Activated T-helper 1 cell treated with anti-CD3 and anti-CD28 coated beads, Interleukin-2, amount 50 U/mL, for 16 hours (primary cell): ENCODE results near the gene GLO1.
"Not testable (repeated sequence)": the region's sequence is repeated elsewhere in the genome, so short reads cannot be mapped to it uniquely, and the experiment has no call there.

Experiments
- DNase-seq, 2 donors: peaks; one replicate each; pipeline ENCODE4 v3.0.0-alpha.2; 2020; ENCODE audit warnings: low read depth in 1 of 2, low spot score in 1 of 2

GLO1 gene

GRCh38 chr6:38705924-38706323, 3.0 kb upstream of the GLO1 start:
- DNase-seq, result no peak

- DNase-seq, result no peak
Observed at GRCh38 chr6:38703949-38704590, 1.1 kb upstream of the GLO1 start.

GRCh38 chr6:38701551-38701950, 1.4 kb downstream of the GLO1 start:
- DNase-seq, result no peak

- DNase-seq, result not testable (repeated sequence)
Observed at GRCh38 chr6:38699702-38700101, 3.2 kb downstream of the GLO1 start.

- no peak for DNase-seq
Observed at GRCh38 chr6:38697846-38698245, 5.1 kb downstream of the GLO1 start.

- no peak for DNase-seq
Observed at GRCh38 chr6:38696345-38696744, 6.6 kb downstream of the GLO1 start.

- no peak for DNase-seq
Observed at GRCh38 chr6:38695933-38696332, 7.0 kb downstream of the GLO1 start.

- no peak for DNase-seq
Observed at GRCh38 chr6:38695227-38695900, 7.6 kb downstream of the GLO1 start.

- DNase-seq, result no peak
Observed at GRCh38 chr6:38688579-38689087, 14.3 kb downstream of the GLO1 start.

GRCh38 chr6:38687549-38687948, 15.4 kb downstream of the GLO1 start:
- DNase-seq, result no peak

GRCh38 chr6:38687043-38687353, 15.9 kb downstream of the GLO1 start:
- DNase-seq, result no peak

GRCh38 chr6:38686270-38687042, 16.5 kb downstream of the GLO1 start:
- DNase-seq, result no peak

- DNase-seq, result no peak
Observed at GRCh38 chr6:38684904-38685303, 18.0 kb downstream of the GLO1 start.

GRCh38 chr6:38684237-38684636, 18.7 kb downstream of the GLO1 start:
- no peak for DNase-seq

GRCh38 chr6:38681850-38682249, 21.1 kb downstream of the GLO1 start:
- no peak for DNase-seq

GRCh38 chr6:38679668-38680067, 23.3 kb downstream of the GLO1 start:
- DNase-seq, result no peak

- DNase-seq, result no peak
Observed at GRCh38 chr6:38678178-38678760, 24.7 kb downstream of the GLO1 start.

- DNase-seq, result no peak
Observed at GRCh38 chr6:38676974-38677544, 25.9 kb downstream of the GLO1 start.

GRCh38 chr6:38676236-38676973, 26.5 kb downstream of the GLO1 start:
- DNase-seq, result no peak

- DNase-seq, result no peak
Observed at GRCh38 chr6:38673397-38674165, 29.4 kb downstream of the GLO1 start.
